ENCODE measurements around the gene DDAH1. TPM values are rescaled to one million over a fixed set of nuclear protein-coding genes. Genes with fewer than 3 reads are reported as not detected.

The DDAH1 gene
- total RNA-seq, 1 experiment from 2014 or later: 36.3 TPM

DNA sequence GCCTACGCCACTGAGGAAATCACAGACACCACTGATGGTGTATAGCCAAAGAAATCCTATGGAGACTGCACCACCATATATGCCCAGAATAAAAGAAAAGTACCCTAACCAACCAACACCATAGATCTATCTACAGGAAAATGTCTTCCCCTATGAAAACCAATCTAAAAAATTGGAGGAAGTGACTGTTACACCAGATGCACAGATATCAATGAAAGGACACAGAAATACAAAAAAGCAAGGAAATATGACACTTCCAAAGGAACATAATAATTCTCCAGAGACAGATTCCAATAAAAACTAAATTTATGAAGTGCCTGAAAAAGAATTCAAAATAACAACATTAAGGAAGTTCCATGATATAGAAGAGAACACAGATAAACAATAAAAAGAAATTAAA, 131.8 kb downstream of the DDAH1 start:
- Histone ChIP-seq H2AK5ac (ENCODE audit: insufficient read length, low read length) (no peak overlapping the region), H3K14ac (ENCODE audit: insufficient read depth, low read length) (no peak overlapping the region), H3K23me2 (ENCODE audit: insufficient read length, low read depth, low read length, poor library complexity, severe bottlenecking) (no peaks in the 10 kb centered on the region), H3K79me2 (ENCODE audit: insufficient read depth, low read length) (peaks cover 3% of the 10 kb centered on the region; the same call in 1 of the 2 replicates), H3K4me1 (ENCODE audit: insufficient read depth, low read length) (peaks cover 18% of the 10 kb centered on the region), H3K79me1 (ENCODE audit: insufficient read depth, low read depth, low read length, poor library complexity, severe bottlenecking) (no peaks in the 10 kb centered on the region), H3K4me2 (ENCODE audit: insufficient read depth, insufficient read length, low read length) (no peak overlapping the region), H3K27me3 (ENCODE audit: insufficient read depth, low read length) (no peaks in the 10 kb centered on the region), H3K9me3 (ENCODE audit: control insufficient read depth, low read depth, low read length) (no peaks in the 10 kb centered on the region), H2AFZ (ENCODE audit: low read length) (no peak overlapping the region), H2BK15ac (ENCODE audit: low read depth, low read length) (no peak overlapping the region), H3T11ph (ENCODE audit: low read length) (no peak overlapping the region), H2BK20ac (ENCODE audit: low read depth, low read length, poor library complexity, severe bottlenecking) (no peak overlapping the region), H2BK12ac (ENCODE audit: insufficient read length, low read depth, low read length) (no peak overlapping the region), H3K18ac (ENCODE audit: insufficient read length, low read depth, low read length) (no peak overlapping the region), H3K4ac (ENCODE audit: low read depth, low read length) (no peak overlapping the region), H3K9ac (ENCODE audit: extremely low read depth, insufficient read length, low read length) (no peak overlapping the region), H3K23ac (ENCODE audit: insufficient read length, low read depth, low read length) (no peak overlapping the region), H4K5ac (ENCODE audit: insufficient read length, low read depth, low read length) (no peak overlapping the region), H4K8ac (replicated peaks; ENCODE audit: insufficient read length, low read depth, low read length) (no peak overlapping the region), H4K91ac (ENCODE audit: insufficient read length, low read depth, low read length) (no peak overlapping the region), H2BK120ac (ENCODE audit: low read depth, low read length, poor library complexity, severe bottlenecking) (no peak overlapping the region), H2BK5ac (ENCODE audit: insufficient read length, low read length) (no peak overlapping the region), H3K27ac (ENCODE audit: insufficient read length, low read depth, low read length) (no peak overlapping the region), H3K56ac (ENCODE audit: insufficient read length, low read depth, low read length) (no peak overlapping the region), H4K20me1 (ENCODE audit: control insufficient read depth, insufficient read depth, insufficient read length) (no peaks in the 10 kb centered on the region)
- Mint-ChIP-seq H3K9me3 (peaks cover 0 to 12% of the 10 kb centered on the region in 2 experiments; a peak in 2 of 5 replicates), H3K4me3 (no peak overlapping the region), H3K36me3 (ENCODE audit: insufficient read depth in 1 of 3, low read depth in 3 of 3) (peaks cover 0 to 7% (median 0%) of the 10 kb centered on the region in 3 experiments; a peak in 3 of 7 replicates), H3K27me3 (ENCODE audit: low read depth) (no peaks in the 10 kb centered on the region), H3K4me1 (peaks cover 19 to 24% of the 10 kb centered on the region in 2 experiments), H3K27ac (no peak overlapping the region)
- TF ChIP-seq, protein P1, sequence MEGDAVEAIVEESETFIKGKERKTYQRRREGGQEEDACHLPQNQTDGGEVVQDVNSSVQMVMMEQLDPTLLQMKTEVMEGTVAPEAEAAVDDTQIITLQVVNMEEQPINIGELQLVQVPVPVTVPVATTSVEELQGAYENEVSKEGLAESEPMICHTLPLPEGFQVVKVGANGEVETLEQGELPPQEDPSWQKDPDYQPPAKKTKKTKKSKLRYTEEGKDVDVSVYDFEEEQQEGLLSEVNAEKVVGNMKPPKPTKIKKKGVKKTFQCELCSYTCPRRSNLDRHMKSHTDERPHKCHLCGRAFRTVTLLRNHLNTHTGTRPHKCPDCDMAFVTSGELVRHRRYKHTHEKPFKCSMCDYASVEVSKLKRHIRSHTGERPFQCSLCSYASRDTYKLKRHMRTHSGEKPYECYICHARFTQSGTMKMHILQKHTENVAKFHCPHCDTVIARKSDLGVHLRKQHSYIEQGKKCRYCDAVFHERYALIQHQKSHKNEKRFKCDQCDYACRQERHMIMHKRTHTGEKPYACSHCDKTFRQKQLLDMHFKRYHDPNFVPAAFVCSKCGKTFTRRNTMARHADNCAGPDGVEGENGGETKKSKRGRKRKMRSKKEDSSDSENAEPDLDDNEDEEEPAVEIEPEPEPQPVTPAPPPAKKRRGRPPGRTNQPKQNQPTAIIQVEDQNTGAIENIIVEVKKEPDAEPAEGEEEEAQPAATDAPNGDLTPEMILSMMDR (conservative IDR thresholded peaks at IDR 0.05): no peak
- DNase-seq: no peak
- no CpG with 5 or more reads among the region's 1 CpG for WGBS (ENCODE audit: extremely low coverage, insufficient read length, low lambda C conversion rate)

Measured in H9 (cell line).